Thyroid gland (tissue), 4 donors: ENCODE data around the gene PBX1.

Experiments used
- POLR2A ChIP-seq, 2 donors: fragments of 450-650 bp; IDR thresholded peaks; one replicate each; pipeline ENCODE4 v1.6.1; 2017; ENCODE audit warnings: antibody characterized with exemption in 2 of 2, mild to moderate bottlenecking in 2 of 2, moderate library complexity in 1 of 2
- TF ChIP-seq, protein P1 (sequence below), 6 experiments: fragments of 200-600 bp in 3 of 6; fragments of 450-650 bp in 3 of 6; sonication (generic) in 3 of 6; IDR thresholded peaks; one replicate each; pipeline ENCODE4 v1.5.1; 2016 to 2019; ENCODE audit warnings: antibody characterized with exemption in 6 of 6, mild to moderate bottlenecking in 2 of 6, inconsistent platforms in 1 of 6, moderate library complexity in 1 of 6

GRCh38 chr1:164673584-164674214 is 114.7 kb downstream of the PBX1 start:
- TF ChIP-seq, protein P1, sequence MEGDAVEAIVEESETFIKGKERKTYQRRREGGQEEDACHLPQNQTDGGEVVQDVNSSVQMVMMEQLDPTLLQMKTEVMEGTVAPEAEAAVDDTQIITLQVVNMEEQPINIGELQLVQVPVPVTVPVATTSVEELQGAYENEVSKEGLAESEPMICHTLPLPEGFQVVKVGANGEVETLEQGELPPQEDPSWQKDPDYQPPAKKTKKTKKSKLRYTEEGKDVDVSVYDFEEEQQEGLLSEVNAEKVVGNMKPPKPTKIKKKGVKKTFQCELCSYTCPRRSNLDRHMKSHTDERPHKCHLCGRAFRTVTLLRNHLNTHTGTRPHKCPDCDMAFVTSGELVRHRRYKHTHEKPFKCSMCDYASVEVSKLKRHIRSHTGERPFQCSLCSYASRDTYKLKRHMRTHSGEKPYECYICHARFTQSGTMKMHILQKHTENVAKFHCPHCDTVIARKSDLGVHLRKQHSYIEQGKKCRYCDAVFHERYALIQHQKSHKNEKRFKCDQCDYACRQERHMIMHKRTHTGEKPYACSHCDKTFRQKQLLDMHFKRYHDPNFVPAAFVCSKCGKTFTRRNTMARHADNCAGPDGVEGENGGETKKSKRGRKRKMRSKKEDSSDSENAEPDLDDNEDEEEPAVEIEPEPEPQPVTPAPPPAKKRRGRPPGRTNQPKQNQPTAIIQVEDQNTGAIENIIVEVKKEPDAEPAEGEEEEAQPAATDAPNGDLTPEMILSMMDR (IDR thresholded peaks at IDR 0.05) = peak in 1 of 6 experiments; percentile 30
- no peak for TF ChIP-seq POLR2A (IDR thresholded peaks at IDR 0.05)
